Kidney (tissue), 14 donors: Measurements from ENCODE around the gene LASP1. TPM values are rescaled to one million over a fixed set of nuclear protein-coding genes. Genes with fewer than 3 reads are reported as not detected.

Source experiments
- DNase-seq, 5 donors: peaks; one replicate each; pipeline ENCODE4 v3.0.0-alpha.2; 2013 to 2020
- FAIRE-seq: peaks from 2 replicates; lab custom pipeline; 2012; peaks lifted over from hg19 to GRCh38; lab: Jason Lieb, UNC
- H3K27ac ChIP-seq, 2 donors: one replicate each; pipeline ENCODE4 v1.7.0; 2013; ENCODE audit warnings: low read depth in 2 of 2, low read length in 2 of 2, inconsistent platforms in 1 of 2
- H3K27me3 ChIP-seq: one replicate; pipeline ENCODE4 v1.7.1; 2013; ENCODE audit warnings: low read length, inconsistent platforms; ENCODE audit not compliant: control insufficient read depth, insufficient read depth
- H3K36me3 ChIP-seq, 3 donors: one replicate each; pipeline versions ENCODE4 v1.7.0 to v1.7.1; 2013; ENCODE audit warnings: low read length in 3 of 3, control low read depth in 1 of 3, inconsistent platforms in 1 of 3; ENCODE audit not compliant: insufficient read depth in 3 of 3, control insufficient read depth in 2 of 3
- H3K4me1 ChIP-seq, 3 donors: one replicate each; pipeline versions ENCODE4 v1.7.0 to v1.7.1; 2013; ENCODE audit warnings: low read length in 3 of 3, inconsistent platforms in 1 of 3, low read depth in 1 of 3; ENCODE audit not compliant: control insufficient read depth in 2 of 3, insufficient read depth in 2 of 3
- H3K4me3 ChIP-seq, 3 donors: one replicate each; pipeline versions ENCODE4 v1.7.0 to v1.8.1; 2013; ENCODE audit warnings: low read length in 3 of 3, control low read depth in 1 of 3, inconsistent platforms in 1 of 3
- H3K9ac ChIP-seq, 3 donors: one replicate each; pipeline versions ENCODE4 v1.7.0 to v1.7.1; 2013; ENCODE audit warnings: low read length in 3 of 3, control low read depth in 1 of 3, inconsistent platforms in 1 of 3
- H3K9me3 ChIP-seq, 3 donors: one replicate each; pipeline versions ENCODE4 v1.7.0 to v1.7.1; 2013; ENCODE audit warnings: low read length in 3 of 3, control low read depth in 1 of 3, inconsistent platforms in 1 of 3; ENCODE audit not compliant: control insufficient read depth in 2 of 3, insufficient read depth in 1 of 3
- intact Hi-C: fragments of 100-400 bp; cut with DNase I; formaldehyde crosslinking; loops from one replicate; pipeline ENCODE4 v1.11.1; 2022
- polyA plus RNA-seq: library from polyadenylated mRNA; stranded (reverse); fragments of 350-450 nt; fragmentation: Illumina TruSeq; extraction: RNeasy Lipid Tissue Mini Kit (QIAGEN cat#74804); gene quantifications from one replicate; pipeline ENCODE4 v1.2.3, GENCODE V29; 2014; ENCODE audit warnings: low read depth, low replicate concordance; ENCODE audit not compliant: insufficient read depth
- total RNA-seq: library from RNA; stranded (reverse); fragmentation: NEBNext Ultra II Directional; extraction: Animal tissue kit (Norgen Biotek cat#: 25700); gene quantifications from one replicate; pipeline ENCODE4 v1.2.1, GENCODE V29; 2021
- TF ChIP-seq, protein P1 (sequence below): IDR thresholded peaks from 3 replicates; pipeline ENCODE4 v1.5.1; 2012; ENCODE audit warnings: mild to moderate bottlenecking, moderate library complexity, borderline replicate concordance; ENCODE audit not compliant: insufficient read depth; ENCODE audit errors: extremely low read depth
- donor health status: control.
- donor health status: control.
- donor health status: control.
- donor health status: control.
- donor health status: control.
- donor health status: DM: yes; HTN: yes; CAD: no.
- donor health status: Normal renal cell carcinoma (clear cell type).

LASP1 gene
- total and polyA plus RNA-seq, 2 donors from 2014 or later: 62.5 to 138 TPM

DNA sequence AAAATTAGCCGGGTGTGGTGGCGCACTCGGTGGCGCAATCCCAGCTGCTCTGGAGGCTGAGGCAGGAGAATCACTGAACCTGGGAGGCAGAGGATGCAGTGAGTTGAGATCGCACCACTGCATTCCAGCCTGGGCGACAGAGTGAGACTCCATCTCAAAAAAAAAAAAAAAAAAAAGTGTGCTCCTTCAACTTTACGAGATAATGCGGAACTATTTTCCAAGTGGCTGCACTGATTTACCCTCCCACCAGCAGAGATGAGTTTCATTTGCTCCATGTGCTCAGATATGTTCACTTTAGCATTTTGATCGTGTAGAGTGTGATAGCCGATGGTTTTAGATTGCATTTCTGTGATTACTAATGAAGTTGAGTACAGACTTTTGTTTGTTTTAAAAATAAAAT is 35.5 kb downstream of the LASP1 start:
- Histone ChIP-seq H3K9me3 (no peaks in the 10 kb centered on the region), H3K4me1 (peaks cover 0 to 23% (median 20%) of the 10 kb centered on the region in 3 donors), H3K27ac (no peak overlapping the region), H3K4me3 (no peak overlapping the region), H3K36me3 (peaks cover 3 to 14% (median 4%) of the 10 kb centered on the region in 3 donors), H3K27me3 (no peaks in the 10 kb centered on the region), H3K9ac (no peak overlapping the region)
- intact Hi-C loops: no loop called here
- FAIRE-seq: no peak
- no peak for DNase-seq
- TF ChIP-seq, protein P1, sequence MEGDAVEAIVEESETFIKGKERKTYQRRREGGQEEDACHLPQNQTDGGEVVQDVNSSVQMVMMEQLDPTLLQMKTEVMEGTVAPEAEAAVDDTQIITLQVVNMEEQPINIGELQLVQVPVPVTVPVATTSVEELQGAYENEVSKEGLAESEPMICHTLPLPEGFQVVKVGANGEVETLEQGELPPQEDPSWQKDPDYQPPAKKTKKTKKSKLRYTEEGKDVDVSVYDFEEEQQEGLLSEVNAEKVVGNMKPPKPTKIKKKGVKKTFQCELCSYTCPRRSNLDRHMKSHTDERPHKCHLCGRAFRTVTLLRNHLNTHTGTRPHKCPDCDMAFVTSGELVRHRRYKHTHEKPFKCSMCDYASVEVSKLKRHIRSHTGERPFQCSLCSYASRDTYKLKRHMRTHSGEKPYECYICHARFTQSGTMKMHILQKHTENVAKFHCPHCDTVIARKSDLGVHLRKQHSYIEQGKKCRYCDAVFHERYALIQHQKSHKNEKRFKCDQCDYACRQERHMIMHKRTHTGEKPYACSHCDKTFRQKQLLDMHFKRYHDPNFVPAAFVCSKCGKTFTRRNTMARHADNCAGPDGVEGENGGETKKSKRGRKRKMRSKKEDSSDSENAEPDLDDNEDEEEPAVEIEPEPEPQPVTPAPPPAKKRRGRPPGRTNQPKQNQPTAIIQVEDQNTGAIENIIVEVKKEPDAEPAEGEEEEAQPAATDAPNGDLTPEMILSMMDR: no peak

DNA sequence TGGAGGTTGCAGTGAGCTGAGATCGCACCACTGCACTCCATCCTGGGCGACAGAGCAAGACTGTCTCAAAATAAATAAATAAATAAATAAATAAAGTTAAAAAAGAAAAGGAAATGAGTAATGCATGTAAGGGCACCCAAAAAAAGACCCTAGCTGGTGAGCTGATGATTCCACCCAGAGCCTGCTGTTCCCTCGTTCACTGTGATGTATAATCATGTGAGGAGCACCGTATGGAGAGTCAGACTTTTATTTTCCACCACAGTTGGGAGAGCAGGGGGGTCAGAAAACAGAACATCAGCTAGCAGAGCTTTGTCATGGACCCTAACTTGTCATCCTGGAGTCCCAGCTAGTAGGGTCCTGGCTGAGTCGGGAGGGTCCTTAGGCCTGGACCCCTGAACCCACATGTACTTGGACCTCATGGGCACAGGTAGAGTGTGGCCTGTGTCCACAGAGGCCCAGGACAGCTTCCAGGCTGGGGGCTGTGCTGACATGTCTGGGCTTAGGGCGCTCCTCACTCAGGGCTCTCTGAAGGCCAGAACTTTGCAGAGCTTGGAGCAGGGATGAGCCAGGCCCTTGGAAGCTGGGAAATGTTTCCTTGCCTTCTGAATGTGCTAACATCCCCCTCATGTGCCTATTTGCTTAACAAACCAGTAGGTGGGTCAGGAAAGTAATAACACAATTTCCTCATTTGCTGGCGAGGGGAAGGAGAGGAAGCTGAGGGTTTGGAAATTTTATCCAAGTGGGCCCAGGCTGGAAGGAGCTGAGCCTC is 36.8 kb downstream of the LASP1 start:
- Histone ChIP-seq H3K4me3 (no peak overlapping the region), H3K36me3 (peaks cover 3 to 14% (median 4%) of the 10 kb centered on the region in 3 donors), H3K9me3 (no peaks in the 10 kb centered on the region), H3K4me1 (peaks cover 0 to 15% (median 12%) of the 10 kb centered on the region in 3 donors), H3K27me3 (no peaks in the 10 kb centered on the region), H3K27ac (no peak overlapping the region), H3K9ac (no peak overlapping the region)
- TF ChIP-seq, protein P1: no peak
- intact Hi-C loops: no loop called here
- FAIRE-seq (no peak), DNase-seq (peak in 1 of 5 donors; percentile 26)

DNA sequence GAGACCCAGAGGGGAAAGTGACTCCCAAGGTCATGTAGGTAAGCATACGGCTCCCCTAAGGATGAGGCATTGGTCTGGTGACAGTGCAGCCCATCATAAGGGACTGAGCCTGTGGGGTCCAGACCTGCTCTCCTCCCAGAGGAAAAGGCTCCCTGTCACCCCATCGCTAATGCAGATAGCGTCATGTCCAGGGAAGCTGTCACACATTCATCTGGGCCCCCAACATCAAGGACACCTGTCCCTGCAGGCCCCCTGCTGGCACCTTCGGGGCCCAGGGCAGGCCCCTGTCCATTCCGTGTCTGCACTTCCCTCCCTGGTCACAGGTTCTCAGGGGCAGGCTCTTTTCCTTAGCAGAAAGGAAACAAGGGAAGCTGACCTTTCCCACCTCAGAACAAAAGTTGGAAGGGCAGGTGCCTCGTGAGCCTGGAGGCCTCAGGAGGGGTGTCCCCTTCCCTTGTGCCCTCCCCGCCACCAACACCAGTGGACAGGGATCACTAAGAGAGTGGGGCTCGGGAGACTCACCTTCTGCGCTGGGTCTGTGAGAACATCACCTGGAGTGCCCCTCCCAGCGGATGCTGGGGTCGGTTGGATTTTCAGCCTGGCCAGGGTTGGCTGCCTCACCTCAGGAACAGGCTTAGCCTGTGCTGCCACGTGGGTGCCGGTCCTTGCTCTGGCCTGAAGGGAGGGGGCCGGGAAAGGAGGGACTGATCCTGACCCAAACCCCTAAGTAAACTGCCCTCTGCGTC is 38.2 kb downstream of the LASP1 start:
- intact Hi-C loops: no loop called here
- Histone ChIP-seq H3K4me3 (no peak overlapping the region), H3K27me3 (no peaks in the 10 kb centered on the region), H3K36me3 (peaks cover 3 to 13% (median 4%) of the 10 kb centered on the region in 3 donors), H3K27ac (peak overlapping the region; percentile 63 to 68), H3K9me3 (no peaks in the 10 kb centered on the region), H3K4me1 (peaks cover 0 to 23% (median 23%) of the 10 kb centered on the region in 3 donors), H3K9ac (peak overlapping the region in 1 of 3 donors; percentile 26)
- no peak for FAIRE-seq
- peak in 1 of 5 donors; percentile 33 for DNase-seq
- TF ChIP-seq, protein P1: no peak
